ENCODE data around the gene STAB2. TPM values are rescaled to one million over a fixed set of nuclear protein-coding genes. Genes with fewer than 3 reads are reported as not detected.

Gene STAB2
- total RNA-seq, 1 donor from 2014 or later = 0.12 TPM

DNA sequence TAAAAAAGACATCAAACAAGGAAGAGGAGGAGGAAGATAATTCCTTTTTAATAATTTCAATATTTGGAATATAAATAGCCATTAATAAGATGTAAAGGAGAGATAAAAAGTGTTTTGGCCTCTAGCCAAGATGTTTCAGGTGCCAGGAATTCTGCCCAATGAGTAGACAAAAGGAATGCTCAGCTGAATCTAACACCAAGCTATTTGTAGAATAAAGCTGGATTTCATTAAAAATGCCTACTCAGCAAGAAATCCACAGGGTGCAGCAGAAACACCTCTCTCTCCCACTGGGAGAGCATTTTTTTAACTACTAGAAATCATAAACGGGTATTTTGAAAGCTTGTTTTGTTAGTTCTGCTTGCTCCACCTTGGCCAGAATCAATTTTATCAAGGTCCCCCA lies 4.1 kb upstream of the STAB2 start:
- DNase-seq (ENCODE audit: extremely low read depth, low read depth, low spot score) = no peak

DNA sequence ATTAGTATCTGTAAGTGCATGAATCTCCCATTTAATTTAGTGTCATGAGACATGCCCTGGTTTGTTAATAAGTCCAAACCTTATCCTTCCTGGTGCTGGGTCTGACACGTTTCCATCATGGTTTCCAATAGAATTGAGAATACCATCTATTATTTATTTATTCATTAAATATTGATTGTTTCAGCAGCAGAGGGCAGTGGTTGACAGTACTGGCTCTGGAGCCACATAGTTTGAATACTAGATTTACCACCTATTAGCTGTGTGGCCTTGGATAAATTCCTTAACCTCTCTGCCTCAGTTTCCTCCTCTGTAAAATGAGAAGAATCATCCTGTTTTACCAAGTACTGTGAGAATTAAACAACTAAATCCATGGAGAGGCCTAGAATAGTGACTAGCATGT lies 941 bp upstream of the STAB2 start:
- no peak for DNase-seq (ENCODE audit: extremely low read depth, low read depth, low spot score)

DNA sequence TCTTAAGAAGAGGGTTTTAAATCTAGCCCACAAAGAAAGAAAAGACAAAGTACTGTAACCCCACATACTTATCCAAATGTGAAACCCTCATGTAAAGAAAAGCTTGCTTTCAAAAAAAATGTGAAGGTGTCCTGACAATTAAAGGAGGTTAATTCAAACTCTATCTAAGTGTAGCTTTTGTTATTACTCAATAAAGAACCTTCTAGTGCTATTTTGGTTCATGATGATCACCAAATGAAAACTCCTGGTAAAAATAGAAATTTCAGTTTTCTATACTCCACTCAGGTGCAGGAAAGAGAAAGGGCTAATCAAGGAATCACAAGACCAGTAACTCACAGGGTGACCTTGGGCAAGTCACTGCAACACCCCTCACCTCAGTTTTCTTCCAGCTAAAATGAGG lies 1.6 kb downstream of the STAB2 start:
- DNase-seq (ENCODE audit: extremely low read depth, low read depth, low spot score) = no peak

DNA sequence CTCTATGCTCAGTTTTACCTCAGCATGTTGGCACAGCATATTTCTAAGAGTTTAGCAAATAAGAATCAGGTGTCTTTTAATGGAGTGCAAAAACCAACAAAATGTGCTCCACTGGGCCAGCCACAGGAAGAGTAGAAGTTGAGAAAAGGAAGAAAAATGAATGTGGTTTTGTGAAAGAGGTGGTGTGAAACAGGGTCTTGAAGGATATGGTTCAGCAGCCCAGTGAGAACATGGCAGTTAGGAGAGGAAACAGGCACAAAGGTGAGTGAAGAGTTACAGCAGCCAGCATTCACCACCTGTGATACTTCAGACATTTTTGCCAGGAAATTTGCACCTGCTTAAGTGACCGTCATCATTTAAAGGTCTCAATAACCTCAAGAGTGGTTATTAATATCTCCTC lies 2.4 kb downstream of the STAB2 start:
- DNase-seq (ENCODE audit: extremely low read depth, low read depth, low spot score) = no peak

DNA sequence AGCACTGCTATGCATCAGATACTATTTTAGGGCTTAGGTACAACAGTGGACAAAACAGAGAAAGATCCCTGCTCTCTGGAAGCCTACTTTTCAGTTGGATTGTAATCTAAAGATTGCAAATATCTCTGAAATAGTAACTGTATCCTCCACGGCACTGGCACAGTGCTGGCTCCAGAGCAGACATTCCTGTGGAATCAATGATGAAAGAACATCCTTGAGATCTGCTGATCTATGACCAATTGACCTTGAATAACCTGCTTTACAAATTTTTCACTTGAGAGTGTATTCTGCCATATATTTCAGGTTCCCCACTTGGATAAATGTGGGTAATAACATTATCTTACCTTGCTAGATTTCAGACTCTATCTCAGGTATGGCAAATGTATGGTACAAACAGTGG lies 3.2 kb downstream of the STAB2 start:
- no peak for DNase-seq (ENCODE audit: extremely low read depth, low read depth, low spot score)

DNA sequence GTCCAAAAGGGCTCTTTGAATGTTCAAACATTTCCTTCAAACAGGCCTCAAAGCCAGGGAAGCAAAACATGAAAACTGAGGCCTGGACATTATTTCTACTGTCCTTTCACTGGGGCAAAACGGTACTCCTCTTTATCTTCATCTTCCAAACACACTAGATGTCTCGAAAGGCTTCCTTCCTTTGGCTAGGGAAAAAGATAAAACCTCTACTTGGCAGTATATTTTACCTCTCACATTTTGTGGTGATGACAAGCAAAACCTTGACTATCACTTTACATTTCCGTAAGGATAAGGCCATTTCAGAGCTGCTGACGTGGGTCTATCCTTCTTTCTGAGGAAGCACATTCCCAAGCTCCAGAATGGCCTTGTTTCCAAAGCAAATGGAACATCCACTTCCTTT lies 9.9 kb downstream of the STAB2 start:
- no peak for DNase-seq (ENCODE audit: extremely low read depth, low read depth, low spot score)

DNA sequence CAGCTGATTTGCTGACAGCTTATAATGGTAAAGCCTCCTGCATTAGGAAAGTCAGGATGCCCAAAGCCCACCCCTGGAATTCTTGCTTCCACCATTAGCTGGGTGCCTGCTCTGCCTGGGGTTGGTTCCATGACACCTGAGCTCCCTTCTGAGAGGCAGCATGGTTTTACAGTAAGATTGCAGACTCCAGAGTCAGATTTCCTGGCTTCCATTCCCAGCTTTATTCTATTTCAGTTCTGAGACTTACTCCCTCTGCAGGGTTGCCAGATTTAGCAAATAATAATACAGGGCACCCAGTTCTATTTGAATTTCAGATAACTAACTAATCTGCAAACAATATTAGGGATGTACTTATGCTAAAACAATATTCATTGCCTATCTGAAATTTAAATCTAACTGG lies 12.2 kb downstream of the STAB2 start:
- no peak for DNase-seq (ENCODE audit: extremely low read depth, low read depth, low spot score)

DNA sequence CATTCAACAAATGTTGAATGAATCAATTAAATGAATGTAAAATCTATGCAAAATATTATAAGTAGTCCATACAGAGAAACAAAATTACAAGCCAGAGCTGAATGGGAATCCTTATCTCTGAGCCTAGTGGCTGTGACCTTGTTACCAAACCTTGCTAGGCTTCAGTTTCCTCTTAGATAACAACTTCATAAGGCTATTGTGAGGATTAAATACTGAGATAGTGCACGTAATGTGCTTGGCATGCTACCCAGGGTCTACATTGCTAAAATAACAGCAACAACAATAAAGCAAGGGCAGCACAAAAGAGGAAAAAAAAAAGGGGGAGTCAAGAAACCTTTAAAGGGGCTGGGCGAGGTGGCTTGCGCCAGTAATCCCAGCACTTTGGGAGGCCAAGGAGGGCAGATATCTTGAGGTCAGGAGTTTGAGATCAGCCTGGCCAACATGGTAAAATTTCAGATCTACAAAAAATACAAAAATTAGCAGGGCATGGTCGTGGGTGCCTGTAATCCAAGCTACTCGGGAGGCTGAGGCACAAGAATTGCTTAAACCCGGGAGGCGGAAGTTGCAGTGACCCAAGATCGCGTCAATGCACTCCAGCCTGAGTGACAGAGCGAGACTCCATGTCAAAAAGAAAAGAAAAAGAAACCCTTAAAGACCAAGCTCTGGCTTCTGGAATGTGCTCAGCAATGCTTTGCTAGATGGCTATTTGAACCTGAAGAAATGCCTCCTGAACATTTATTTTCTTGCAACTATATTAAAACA lies 14.1 kb downstream of the STAB2 start:
- no peak for DNase-seq (ENCODE audit: extremely low read depth, low read depth, low spot score)

DNA sequence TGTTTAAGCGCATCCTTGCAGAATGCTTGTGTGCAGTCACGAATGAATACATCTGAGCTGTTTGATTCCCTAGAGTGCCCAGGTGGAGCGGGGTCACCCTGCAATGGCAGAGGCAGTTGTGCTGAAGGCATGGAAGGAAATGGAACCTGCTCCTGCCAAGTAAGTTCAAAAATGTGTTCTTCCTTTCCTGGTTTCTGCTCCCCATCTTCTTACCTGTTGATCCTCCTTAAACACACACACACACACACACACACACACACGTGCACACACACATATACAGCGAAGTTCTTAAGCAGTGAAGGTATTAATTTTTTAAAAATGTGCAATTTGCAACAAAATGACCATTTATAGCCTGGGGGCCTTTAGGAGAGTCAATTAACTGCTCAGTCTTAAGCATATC lies 33.3 kb downstream of the STAB2 start:
- DNase-seq (ENCODE audit: extremely low read depth, low read depth, low spot score) = no peak

DNA sequence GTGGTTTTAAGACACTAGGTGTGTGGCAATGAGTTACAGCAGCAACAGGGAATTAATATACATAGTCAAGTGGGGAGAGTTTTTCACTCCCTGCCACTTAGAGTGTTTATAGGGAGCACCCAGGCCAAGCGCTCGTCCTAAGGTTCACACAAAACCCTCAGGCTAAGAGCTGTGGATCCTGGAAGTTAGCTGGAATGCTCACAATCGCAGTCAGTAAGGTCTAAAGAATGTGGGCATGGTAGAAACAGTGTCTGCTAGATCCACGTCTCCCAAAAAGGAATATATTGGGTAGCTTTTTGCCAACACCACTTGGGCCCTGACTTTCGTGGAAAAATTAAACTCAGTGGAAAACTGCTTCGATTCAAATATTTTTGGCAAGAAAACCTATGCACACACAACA lies 36.6 kb downstream of the STAB2 start:
- no peak for DNase-seq (ENCODE audit: extremely low read depth, low read depth, low spot score)

DNA sequence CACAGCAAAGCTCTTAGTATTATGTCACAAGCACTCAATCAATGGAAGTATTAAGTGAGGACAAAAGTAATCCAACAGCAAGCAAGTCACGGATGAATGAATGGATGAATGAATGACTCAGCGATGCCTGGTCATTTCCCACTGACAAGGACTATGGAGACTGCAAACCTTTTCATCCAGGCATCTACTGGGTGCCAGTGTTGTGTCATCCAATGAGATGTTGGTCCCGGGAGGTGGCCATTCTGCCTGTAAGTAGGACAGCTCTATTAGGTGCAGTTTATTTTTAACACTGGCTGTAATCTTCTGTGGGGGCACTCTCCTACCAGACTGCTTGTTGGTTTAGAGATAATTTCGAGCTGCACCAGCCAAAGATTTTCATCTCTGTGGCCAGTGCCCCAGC lies 39.4 kb downstream of the STAB2 start:
- no peak for DNase-seq (ENCODE audit: extremely low read depth, low read depth, low spot score)

DNA sequence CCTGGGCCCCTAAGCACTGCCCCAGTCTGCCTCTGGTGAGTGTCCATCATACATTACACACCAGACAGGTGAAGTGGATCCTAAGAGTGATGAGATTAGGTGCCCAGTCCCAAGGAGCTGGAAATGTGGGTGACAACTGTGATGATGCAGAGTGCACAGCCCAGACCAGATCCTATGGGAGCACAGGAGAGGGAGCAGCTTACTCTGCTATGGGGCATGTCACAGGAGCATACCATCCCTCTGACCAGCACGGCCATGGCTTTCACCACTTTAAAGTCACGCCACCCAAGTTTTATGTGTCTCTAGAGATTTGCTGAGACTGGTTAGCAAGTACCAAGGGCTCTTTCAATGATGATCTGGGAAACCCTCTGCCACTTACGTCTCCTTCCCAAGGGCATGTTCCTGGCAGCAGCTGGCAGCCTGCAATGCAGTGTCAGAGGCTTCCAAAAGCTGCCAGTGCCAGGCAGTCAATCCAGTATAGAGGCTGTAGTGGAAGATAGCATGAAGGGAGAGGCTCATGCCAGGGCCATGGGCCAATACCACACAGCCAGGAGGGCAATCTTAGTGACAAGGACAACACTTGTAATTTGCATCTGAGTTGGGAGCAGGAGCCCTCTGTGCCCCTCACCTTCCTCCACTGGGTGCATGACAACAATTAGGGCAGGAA lies 40.2 kb downstream of the STAB2 start:
- DNase-seq (ENCODE audit: extremely low read depth, low read depth, low spot score) = no peak

DNA sequence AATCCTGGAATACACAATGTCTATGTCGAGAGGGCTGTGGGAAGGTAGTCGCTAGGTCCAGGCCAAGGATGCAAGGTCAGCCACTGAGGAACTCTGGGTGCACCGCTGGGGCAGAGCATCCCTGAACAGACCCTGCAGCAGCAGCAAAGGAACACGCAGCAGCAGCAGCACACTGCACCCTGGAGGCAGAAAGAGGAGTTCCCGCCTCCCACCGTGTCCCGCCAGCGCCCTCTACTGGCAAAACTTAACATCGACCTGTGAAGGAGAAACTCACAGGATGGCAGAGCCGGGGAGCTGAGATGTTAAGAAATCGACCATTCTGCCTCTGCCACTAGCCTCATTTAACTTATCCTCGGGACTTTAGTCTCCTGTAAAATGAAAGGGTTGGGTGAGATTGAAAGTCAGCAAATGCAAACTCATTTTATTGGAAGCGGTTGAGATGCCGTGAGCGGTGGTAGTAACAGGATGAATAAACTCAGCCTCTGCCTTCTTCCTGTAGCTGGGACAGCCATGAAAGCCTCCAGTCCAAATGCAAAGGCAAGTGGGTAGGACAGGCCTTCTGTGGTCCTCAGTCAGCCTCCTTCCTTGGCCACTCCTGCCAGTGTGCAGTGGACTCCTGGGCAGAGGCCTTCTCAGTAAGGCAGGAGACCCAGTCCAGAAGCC lies 45.6 kb downstream of the STAB2 start:
- no peak for DNase-seq (ENCODE audit: extremely low read depth, low read depth, low spot score)

DNA sequence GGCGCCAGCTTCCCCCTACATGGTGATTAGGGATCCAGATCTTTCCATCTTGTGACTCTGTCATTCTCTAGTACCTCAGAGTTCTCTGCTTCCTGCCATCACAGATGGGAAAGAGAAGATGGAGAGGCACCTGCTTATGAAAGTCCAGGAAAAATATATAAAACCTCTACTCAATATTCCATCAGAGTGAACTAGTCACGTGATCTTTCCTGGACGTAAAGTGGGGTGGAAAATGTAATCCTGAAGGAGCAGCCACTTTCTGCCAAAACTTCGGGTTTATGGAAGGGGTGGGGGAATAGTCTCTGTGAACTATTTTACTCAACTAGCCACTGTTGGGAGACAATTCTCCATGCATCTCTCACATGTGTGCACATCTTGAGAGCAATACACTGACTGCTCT lies 47.7 kb downstream of the STAB2 start:
- DNase-seq (ENCODE audit: extremely low read depth, low read depth, low spot score) = no peak

DNA sequence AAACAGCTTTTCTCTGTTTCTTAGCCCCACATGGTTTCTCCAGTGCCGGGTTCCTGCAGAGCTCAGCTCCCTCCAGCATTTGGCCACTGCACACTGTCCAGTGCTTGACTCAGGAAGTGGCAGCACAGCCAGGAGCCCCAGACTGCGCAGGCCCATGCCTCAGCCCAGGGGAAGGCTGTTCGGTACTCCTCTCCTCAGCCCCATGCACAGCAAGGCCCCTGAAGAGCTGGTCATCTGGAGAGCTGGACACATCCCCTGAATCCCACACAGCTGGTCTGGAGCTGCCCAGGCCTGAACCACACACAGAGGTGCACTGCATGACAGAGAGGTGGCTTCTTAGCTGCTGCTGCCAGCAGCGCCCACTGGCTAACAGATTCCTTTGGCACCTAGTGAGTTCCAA lies 48.3 kb downstream of the STAB2 start:
- DNase-seq (ENCODE audit: extremely low read depth, low read depth, low spot score) = no peak

DNA sequence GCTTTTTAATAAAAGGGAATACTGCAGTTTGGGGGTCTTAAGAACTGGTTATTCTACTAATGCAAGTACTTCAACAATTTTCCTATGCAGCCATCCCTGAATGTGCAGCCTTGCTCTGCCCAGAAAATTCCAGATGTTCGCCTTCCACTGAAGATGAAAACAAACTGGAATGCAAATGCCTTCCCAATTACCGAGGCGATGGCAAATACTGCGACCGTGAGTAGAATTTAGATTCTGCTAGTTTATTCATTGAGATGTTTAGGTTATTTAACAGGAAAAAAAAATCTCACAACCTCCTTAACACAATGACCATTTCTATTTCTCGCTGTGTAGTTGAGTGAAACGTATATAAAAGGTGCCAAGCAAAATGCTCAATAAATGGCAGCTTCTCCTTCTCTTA lies 49.9 kb downstream of the STAB2 start:
- no peak for DNase-seq (ENCODE audit: extremely low read depth, low read depth, low spot score)

DNA sequence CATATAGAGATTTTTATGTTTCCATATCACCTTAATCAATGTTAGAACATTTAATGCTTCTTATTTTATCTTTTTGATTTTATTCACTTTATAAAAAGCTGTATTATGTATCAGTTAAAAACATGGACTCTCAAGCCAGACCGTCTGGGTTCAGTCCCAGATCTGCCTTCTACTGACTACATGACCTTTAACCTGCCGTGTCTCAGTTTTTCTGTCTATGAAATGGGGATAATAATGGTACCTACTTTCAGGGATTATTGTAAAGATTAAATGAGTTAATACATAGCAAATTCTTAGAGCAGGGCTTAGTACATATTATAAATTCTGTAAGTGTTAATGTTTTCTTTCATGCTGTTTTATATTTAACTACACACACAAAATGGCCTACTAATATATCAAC lies 50.4 kb downstream of the STAB2 start:
- DNase-seq (ENCODE audit: extremely low read depth, low read depth, low spot score) = no peak

DNA sequence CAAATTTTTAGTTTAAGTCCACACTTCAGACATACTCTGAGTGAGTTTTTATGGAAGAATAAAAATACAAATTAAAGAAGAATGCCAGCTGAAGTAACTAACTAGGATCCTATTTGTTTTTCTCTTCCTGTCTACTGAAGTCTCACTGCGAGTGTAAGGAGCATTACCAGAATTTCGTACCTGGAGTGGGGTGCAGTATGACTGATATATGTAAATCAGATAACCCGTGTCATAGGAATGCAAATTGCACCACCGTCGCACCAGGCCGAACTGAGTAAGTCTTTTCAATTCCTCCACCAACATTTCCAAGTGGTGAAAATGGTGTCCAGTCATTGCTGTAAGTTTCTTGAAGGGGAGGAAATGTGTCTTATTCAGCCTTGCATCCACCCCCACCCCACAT lies 52.9 kb downstream of the STAB2 start:
- no peak for DNase-seq (ENCODE audit: extremely low read depth, low read depth, low spot score)

DNA sequence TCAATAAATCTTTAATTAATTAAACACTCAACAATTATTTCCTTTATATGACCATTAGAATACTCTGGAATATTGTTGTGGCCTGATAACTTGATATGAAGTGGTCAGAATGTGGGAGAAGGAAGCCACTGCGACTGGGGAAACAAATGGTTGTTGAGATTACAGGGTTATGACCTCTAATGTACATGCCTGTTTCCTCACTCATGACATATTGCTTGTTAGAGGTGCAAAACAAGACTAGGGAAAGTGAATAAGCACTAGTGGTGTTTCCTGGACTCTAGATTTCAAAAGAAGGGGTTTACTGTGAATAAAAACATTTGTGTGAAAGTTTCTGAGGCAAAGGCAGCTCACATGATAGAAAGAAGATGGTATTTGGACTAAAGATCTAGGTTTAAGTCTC lies 53.3 kb downstream of the STAB2 start:
- peak; percentile 45 for DNase-seq (ENCODE audit: extremely low read depth, low read depth, low spot score)

DNA sequence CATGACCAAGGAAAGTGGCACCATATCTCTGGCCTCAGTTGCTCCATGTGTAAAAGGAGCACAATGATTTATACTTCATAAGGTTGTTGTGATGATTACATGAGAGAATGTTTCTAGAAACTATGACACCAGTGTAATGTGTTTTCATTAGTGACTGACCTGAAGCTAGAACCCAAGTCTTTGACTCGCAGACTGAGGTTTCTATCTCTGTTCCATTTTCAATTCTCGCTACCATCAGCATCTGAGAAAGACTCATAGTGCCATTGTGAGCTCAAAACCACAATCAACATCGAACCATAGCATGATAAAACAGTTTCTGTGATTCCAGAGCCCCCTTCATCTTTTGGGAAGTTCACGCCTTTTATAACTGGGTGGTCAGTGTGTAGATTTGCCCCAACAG lies 53.8 kb downstream of the STAB2 start:
- DNase-seq (ENCODE audit: extremely low read depth, low read depth, low spot score) = no peak

DNA sequence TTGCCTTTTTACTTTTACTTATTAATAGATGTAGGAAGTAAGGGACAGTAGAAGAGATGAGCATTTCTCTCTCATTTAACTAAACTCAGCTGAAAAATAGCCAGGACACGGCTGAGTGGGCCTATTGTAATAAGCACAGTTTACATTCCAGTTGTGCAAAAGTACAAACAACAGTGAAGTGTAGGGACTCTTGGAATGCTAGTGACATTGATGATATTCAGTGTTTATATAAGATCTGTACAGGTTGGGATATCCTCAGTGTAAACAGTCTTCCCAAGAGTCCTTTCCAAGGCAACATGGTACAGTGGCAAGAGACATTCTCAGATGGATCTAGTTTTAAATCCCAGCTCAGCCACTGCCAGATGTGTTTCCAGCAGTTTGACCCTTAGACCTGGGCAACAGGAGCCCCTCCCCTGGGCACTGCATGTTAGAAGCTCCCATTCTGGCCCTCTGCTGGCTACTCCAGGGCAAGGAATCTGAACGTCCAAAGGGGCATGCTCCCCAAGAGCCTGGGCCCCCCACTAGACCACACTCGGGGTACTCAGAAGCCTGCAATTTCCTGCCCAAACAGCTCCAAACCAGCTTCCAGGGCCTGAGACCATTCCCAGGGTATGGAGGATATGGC lies 55.3 kb downstream of the STAB2 start:
- no peak for DNase-seq (ENCODE audit: extremely low read depth, low read depth, low spot score)

DNA sequence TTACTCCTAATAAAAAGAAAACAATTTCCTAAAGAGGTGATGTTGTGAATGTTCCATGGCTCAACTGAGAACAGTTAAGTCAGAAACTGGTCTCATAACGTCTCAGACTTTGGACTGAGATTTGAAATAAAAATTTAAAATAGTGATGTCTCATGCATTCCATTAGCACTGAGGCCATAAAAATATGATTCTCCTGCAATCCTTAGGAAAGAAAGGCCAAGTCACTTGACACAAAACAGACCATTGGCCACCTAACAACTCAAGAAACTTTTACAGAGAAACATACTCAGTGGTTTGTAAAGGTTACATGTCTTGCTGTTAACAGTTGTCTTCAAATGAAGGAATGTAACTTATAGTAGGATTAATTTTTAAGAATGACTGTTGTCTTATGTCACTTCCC lies 58.1 kb downstream of the STAB2 start:
- no peak for DNase-seq (ENCODE audit: extremely low read depth, low read depth, low spot score)
